HepG2 (cell line): Measurements from ENCODE around the gene SDC1. TPM values are rescaled to one million over a fixed set of nuclear protein-coding genes. Genes with fewer than 3 reads are reported as not detected.
A peak's percentile ranks its signal among the peaks of the same experiment; 100 is the strongest.

Source experiments
- SP2 ChIP-seq: sonication (generic); formaldehyde crosslinking; IDR thresholded peaks from 2 replicates; pipeline ENCODE4 v1.5.1; 2020; ENCODE audit warnings: mild to moderate bottlenecking, missing genetic modification reagents
- ZFX ChIP-seq: sonication (generic); formaldehyde crosslinking; IDR thresholded peaks from 2 replicates; pipeline ENCODE4 v1.4.0; 2020; ENCODE audit warnings: mild to moderate bottlenecking, low read depth, missing genetic modification reagents, moderate library complexity
- ZNF646 ChIP-seq: sonication (generic); formaldehyde crosslinking; IDR thresholded peaks from 2 replicates; pipeline ENCODE4 v1.9.0; 2021; ENCODE audit warnings: mild to moderate bottlenecking, missing genetic modification reagents
- polyA plus RNA-seq, 8 experiments: library from polyadenylated mRNA; depleted of rRNA in 3 of 8; stranded (reverse) in 7 of 8; unstranded in 1 of 8; fragments of >200 nt; fragmentation: Illumina TruSeq in 4 of 8; extraction: Trizol in 4 of 8; gene quantifications; 2 replicates each; pipeline versions ENCODE4 v1.2.1 to v1.2.3, GENCODE V29; 2011 to 2016; ENCODE audit warnings: low read depth in 4 of 8, missing spikeins in 1 of 8, mixed read lengths in 1 of 8; ENCODE audit not compliant: insufficient read depth in 1 of 8
- total RNA-seq, 5 experiments: library from RNA; depleted of rRNA; stranded (reverse); fragments of >200 nt; fragmentation: Illumina TruSeq; extraction: Trizol; gene quantifications; 2 replicates each; pipeline ENCODE4 v1.2.3, GENCODE V29; 2016; ENCODE audit warnings: low read depth in 1 of 5
- TF ChIP-seq, protein P1 (sequence below): sonication (generic); formaldehyde crosslinking; IDR thresholded peaks from 2 replicates; pipeline ENCODE4 v1.8.0; 2022; ENCODE audit warnings: missing genetic modification reagents, mild to moderate bottlenecking, moderate library complexity, borderline replicate concordance

The SDC1 gene
- total and polyA plus RNA-seq, 2 of the 13 experiments (the other 11 are each of a cell fraction or from before 2014, with no cell fraction given) = 108 to 119 TPM

- TF ChIP-seq, protein P1, sequence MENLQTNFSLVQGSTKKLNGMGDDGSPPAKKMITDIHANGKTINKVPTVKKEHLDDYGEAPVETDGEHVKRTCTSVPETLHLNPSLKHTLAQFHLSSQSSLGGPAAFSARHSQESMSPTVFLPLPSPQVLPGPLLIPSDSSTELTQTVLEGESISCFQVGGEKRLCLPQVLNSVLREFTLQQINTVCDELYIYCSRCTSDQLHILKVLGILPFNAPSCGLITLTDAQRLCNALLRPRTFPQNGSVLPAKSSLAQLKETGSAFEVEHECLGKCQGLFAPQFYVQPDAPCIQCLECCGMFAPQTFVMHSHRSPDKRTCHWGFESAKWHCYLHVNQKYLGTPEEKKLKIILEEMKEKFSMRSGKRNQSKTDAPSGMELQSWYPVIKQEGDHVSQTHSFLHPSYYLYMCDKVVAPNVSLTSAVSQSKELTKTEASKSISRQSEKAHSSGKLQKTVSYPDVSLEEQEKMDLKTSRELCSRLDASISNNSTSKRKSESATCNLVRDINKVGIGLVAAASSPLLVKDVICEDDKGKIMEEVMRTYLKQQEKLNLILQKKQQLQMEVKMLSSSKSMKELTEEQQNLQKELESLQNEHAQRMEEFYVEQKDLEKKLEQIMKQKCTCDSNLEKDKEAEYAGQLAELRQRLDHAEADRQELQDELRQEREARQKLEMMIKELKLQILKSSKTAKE (CRISPR knock-in tag) = 0 out of 2 replicates have a peak, but pooled peaks have one; percentile 26
- 0 out of 2 replicates have a peak, but pooled peaks have one; percentile 29 for TF ChIP-seq ZFX (CRISPR knock-in tag)
- TF ChIP-seq SP2 (CRISPR knock-in tag) = 0 out of 2 replicates have a peak, but pooled peaks have one; percentile 12
- TF ChIP-seq ZNF646 (CRISPR knock-in tag) = no peak
Measured at GRCh38 chr2:20178249-20178607, 46.7 kb downstream of the SDC1 start (continued).
